WI38 (cell line): ENCODE measurements around the gene TNIP3.

Source experiments
- H3K4me3 ChIP-seq: 2 replicates; pipeline ENCODE4 v1.5.1; 2011; ENCODE audit warnings: low read depth, mild to moderate bottlenecking, control low read depth, low read length
- CTCF ChIP-seq: IDR thresholded peaks from 2 replicates; pipeline ENCODE4 v1.5.1; 2012; ENCODE audit warnings: low read depth, mild to moderate bottlenecking, control low read depth, low read length

Gene TNIP3

GRCh38 chr4:121156822-121157769, 7.0 kb downstream of the TNIP3 start:
- no peak for TF ChIP-seq CTCF
- peak overlapping the region; percentile 55 for H3K4me3 ChIP-seq

- TF ChIP-seq CTCF = no peak
- peak overlapping the region; percentile 55 for H3K4me3 ChIP-seq
Measured at GRCh38 chr4:121155893-121156292, 8.2 kb downstream of the TNIP3 start.

GRCh38 chr4:121154103-121154515, 10.0 kb downstream of the TNIP3 start:
- TF ChIP-seq CTCF = no peak

GRCh38 chr4:121151942-121152341, 12.2 kb downstream of the TNIP3 start:
- no peak overlapping the region for H3K4me3 ChIP-seq
- TF ChIP-seq CTCF = no peak

More at GRCh38 chr4:121154103-121154515, 10.0 kb downstream of the TNIP3 start:
- H3K4me3 ChIP-seq = no peak overlapping the region

GRCh38 chr4:121150486-121150885, 13.6 kb downstream of the TNIP3 start:
- H3K4me3 ChIP-seq = no peak overlapping the region
- TF ChIP-seq CTCF = no peak

- H3K4me3 ChIP-seq = no peak overlapping the region
- TF ChIP-seq CTCF = no peak
Measured at GRCh38 chr4:121150003-121150402, 14.1 kb downstream of the TNIP3 start.

- H3K4me3 ChIP-seq = no peak overlapping the region
- no peak for TF ChIP-seq CTCF
Measured at GRCh38 chr4:121148621-121149020, 15.5 kb downstream of the TNIP3 start.
